SK-N-SH treated with all-trans-retinoic acid at 6 μM for 48 hours (cell line): ENCODE results near the gene PTPRS.

ENCODE experiments used
- ATAC-seq: fragments of 200-7000 bp; cut with Tn5 transposase; 3 replicates; pipeline ENCODE4 v1.9.1; 2020; ENCODE audit warnings: mild to moderate bottlenecking, moderate library complexity
- ARNTL ChIP-seq: fragments of 450-650 bp; formaldehyde crosslinking; IDR thresholded peaks from 2 replicates; pipeline ENCODE4 v1.5.0; 2020; ENCODE audit warnings: low read depth, mild to moderate bottlenecking, moderate library complexity, borderline replicate concordance
- BACH2 ChIP-seq: fragments of 250-450 bp; sonication (Bioruptor Pico); IDR thresholded peaks from 2 replicates; pipeline ENCODE4 v1.9.0; 2021; ENCODE audit warnings: mild to moderate bottlenecking, borderline replicate concordance
- CREB5 ChIP-seq: fragments of 250-450 bp; sonication (Bioruptor Pico); IDR thresholded peaks from 2 replicates; pipeline ENCODE4 v1.5.1; 2020; ENCODE audit warnings: low read depth, mild to moderate bottlenecking, moderate library complexity
- CSDC2 ChIP-seq: fragments of 250-450 bp; sonication (Bioruptor Pico); IDR thresholded peaks from 2 replicates; pipeline ENCODE4 v1.5.0; 2020; ENCODE audit warnings: mild to moderate bottlenecking, moderate library complexity
- CSRNP3 ChIP-seq: fragments of 250-450 bp; sonication (Bioruptor Pico); IDR thresholded peaks from 2 replicates; pipeline ENCODE4 v1.5.1; 2021; ENCODE audit warnings: mild to moderate bottlenecking, moderate library complexity
- ESRRG ChIP-seq: fragments of 250-450 bp; sonication (Bioruptor Pico); IDR thresholded peaks from 2 replicates; pipeline ENCODE4 v1.6.1; 2021; ENCODE audit warnings: mild to moderate bottlenecking
- GLIS3 ChIP-seq: fragments of 250-450 bp; sonication (Bioruptor Pico); IDR thresholded peaks from 2 replicates; pipeline ENCODE4 v1.5.0; 2020; ENCODE audit warnings: mild to moderate bottlenecking, moderate library complexity
- ISL1 ChIP-seq: fragments of 250-450 bp; sonication (Bioruptor Pico); IDR thresholded peaks from 2 replicates; pipeline ENCODE4 v2.1.2; 2022; ENCODE audit warnings: mild to moderate bottlenecking, moderate library complexity
- PATZ1 ChIP-seq: fragments of 250-450 bp; sonication (Bioruptor Pico); IDR thresholded peaks from 2 replicates; pipeline ENCODE4 v1.8.0; 2020; ENCODE audit warnings: mild to moderate bottlenecking, moderate library complexity, borderline replicate concordance
- RARB ChIP-seq: fragments of 250-450 bp; sonication (Bioruptor Pico); IDR thresholded peaks from 2 replicates; pipeline ENCODE4 v1.8.0; 2021; ENCODE audit warnings: mild to moderate bottlenecking, moderate library complexity
- SNAI2 ChIP-seq: fragments of 250-450 bp; sonication (Bioruptor Pico); IDR thresholded peaks from 2 replicates; pipeline ENCODE4 v1.5.0; 2020; ENCODE audit warnings: mild to moderate bottlenecking, moderate library complexity
- TCF4 ChIP-seq: fragments of 250-450 bp; sonication (Bioruptor Pico); IDR thresholded peaks from 2 replicates; pipeline ENCODE4 v1.8.0; 2021; ENCODE audit warnings: mild to moderate bottlenecking, moderate library complexity, borderline replicate concordance
- TSHZ2 ChIP-seq: fragments of 250-450 bp; sonication (Bioruptor Pico); IDR thresholded peaks from 2 replicates; pipeline ENCODE4 v1.5.0; 2020; ENCODE audit warnings: mild to moderate bottlenecking, moderate library complexity
- ZFP3 ChIP-seq: fragments of 250-450 bp; sonication (Bioruptor Pico); IDR thresholded peaks from 2 replicates; pipeline ENCODE4 v1.5.0; 2020; ENCODE audit warnings: mild to moderate bottlenecking, moderate library complexity
- ZNF565 ChIP-seq: fragments of 450-650 bp; formaldehyde crosslinking; conservative IDR thresholded peaks from 2 replicates; pipeline ENCODE4 v1.5.0; 2020; ENCODE audit warnings: low read depth, mild to moderate bottlenecking, moderate library complexity
- ZNF70 ChIP-seq: fragments of 450-650 bp; formaldehyde crosslinking; IDR thresholded peaks from 2 replicates; pipeline ENCODE4 v1.5.0; 2020; ENCODE audit warnings: mild to moderate bottlenecking, moderate library complexity
- ZNF8 ChIP-seq: fragments of 450-650 bp; formaldehyde crosslinking; IDR thresholded peaks from 2 replicates; pipeline ENCODE4 v1.5.0; 2020; ENCODE audit warnings: mild to moderate bottlenecking, moderate library complexity
- TF ChIP-seq, protein P1 (sequence below): fragments of 250-450 bp; sonication (Bioruptor Pico); IDR thresholded peaks from 2 replicates; pipeline ENCODE4 v1.8.0; 2021; ENCODE audit warnings: low read depth, mild to moderate bottlenecking, moderate library complexity, borderline replicate concordance

The PTPRS gene

DNA sequence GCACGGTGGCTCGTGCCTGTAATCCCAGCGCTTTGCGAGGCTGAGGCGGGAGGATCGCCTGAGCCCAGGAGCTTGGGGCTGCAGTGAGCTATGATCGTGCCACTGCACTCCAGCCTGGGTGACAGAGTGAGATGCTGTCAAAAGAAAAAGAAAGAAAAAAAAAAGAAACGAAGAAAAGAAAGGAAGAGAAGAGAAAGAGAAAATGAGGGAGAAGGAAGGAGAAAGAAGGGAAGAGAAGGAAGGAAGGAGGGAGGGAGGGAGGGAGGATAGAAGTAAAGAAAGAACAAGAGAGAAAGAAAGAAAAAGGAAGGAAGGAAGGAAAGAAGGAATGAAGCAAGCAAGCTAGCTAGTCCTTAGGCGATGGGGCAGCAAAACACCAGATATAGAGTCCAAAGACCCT is 14.1 kb downstream of the PTPRS start:
- TF ChIP-seq, protein P1, sequence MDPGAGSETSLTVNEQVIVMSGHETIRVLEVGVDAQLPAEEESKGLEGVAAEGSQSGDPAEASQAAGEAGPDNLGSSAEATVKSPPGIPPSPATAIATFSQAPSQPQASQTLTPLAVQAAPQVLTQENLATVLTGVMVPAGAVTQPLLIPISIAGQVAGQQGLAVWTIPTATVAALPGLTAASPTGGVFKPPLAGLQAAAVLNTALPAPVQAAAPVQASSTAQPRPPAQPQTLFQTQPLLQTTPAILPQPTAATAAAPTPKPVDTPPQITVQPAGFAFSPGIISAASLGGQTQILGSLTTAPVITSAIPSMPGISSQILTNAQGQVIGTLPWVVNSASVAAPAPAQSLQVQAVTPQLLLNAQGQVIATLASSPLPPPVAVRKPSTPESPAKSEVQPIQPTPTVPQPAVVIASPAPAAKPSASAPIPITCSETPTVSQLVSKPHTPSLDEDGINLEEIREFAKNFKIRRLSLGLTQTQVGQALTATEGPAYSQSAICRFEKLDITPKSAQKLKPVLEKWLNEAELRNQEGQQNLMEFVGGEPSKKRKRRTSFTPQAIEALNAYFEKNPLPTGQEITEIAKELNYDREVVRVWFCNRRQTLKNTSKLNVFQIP (CRISPR knock-in tag): no peak
- TF ChIP-seq TSHZ2: no peak
- TF ChIP-seq ZNF70 (CRISPR knock-in tag): no peak
- no peak for TF ChIP-seq ZFP3 (CRISPR knock-in tag)
- TF ChIP-seq GLIS3 (CRISPR knock-in tag): no peak
- no peak for TF ChIP-seq SNAI2
- TF ChIP-seq ZNF565 (CRISPR knock-in tag): no peak
- no peak for TF ChIP-seq BACH2 (CRISPR knock-in tag)
- TF ChIP-seq ISL1 (CRISPR knock-in tag): no peak
- TF ChIP-seq, all 23 proteins: peak for 0
- no peak for ATAC-seq

DNA sequence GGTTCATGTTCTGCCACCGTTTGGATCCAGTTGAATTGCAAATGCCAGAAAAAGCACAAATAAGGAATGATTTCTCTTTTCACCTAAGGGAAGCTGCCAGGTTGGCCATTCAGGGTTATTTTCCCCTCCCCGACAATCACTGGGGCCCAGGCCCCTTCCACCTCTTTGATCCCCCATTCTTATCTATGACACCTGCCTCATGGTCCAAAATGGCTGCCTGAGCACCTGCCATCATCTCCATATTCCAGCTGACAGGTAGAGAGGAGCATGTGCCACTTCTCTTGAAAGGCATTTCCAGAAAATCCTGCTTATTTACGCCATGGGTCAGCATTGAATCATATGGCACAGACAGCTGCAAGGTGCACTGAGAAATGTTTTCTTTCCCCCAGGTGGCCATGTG is 15.7 kb downstream of the PTPRS start:
- ATAC-seq: no peak
- TF ChIP-seq, protein P1 (CRISPR knock-in tag): no peak
- no peak for TF ChIP-seq CSDC2 (CRISPR knock-in tag)
- TF ChIP-seq TCF4 (CRISPR knock-in tag): no peak
- TF ChIP-seq ARNTL (CRISPR knock-in tag): no peak
- no peak for TF ChIP-seq GLIS3 (CRISPR knock-in tag)
- TF ChIP-seq ZNF70 (CRISPR knock-in tag): no peak
- TF ChIP-seq ZNF8 (CRISPR knock-in tag): no peak
- no peak for TF ChIP-seq CREB5 (CRISPR knock-in tag)
- TF ChIP-seq ESRRG (CRISPR knock-in tag): no peak
- no peak for TF ChIP-seq CSRNP3 (CRISPR knock-in tag)
- TF ChIP-seq PATZ1 (CRISPR knock-in tag): no peak

DNA sequence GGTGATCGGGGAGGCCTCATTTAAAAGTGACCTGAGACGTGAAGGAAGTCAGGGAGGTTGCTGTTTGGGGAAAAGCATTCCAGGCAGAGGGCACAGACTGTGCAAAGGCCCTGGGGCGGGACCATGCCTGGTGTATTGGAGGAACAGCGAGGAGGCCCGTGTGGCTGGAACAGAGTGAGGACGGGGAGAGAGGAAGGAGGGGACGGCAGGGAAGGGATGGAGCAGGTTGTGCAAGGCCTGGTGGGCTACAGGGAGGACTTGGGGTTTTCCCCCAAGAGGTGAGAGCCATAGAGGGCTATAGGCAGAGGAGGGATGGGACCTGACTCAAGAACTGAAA is 17.2 kb downstream of the PTPRS start:
- no peak for ATAC-seq
- TF ChIP-seq SNAI2 (no peak), ZNF8 (CRISPR knock-in tag) (no peak), TSHZ2 (no peak), BACH2 (CRISPR knock-in tag) (no peak), RARB (CRISPR knock-in tag) (no peak)
- TF ChIP-seq, all 23 proteins: peak for 0
